MCF 10A (cell line): Measurements from ENCODE around the gene ADIPOR1. TPM values are rescaled to one million over a fixed set of nuclear protein-coding genes. Genes with fewer than 3 reads are reported as not detected.
A peak's percentile ranks its signal among the peaks of the same experiment; 100 is the strongest.

ENCODE experiments used
- BruUV-seq: library from RNA; stranded (reverse); fragments of 400-500 nt; replicated peaks from 2 replicates; lab custom pipeline; 2021; lab: Mats Ljungman, UMichigan
- CTCF ChIA-PET: fragments of 300-600 bp; sonication (Branson Sonifier 250); formaldehyde crosslinking; extraction: SDS; loops from one replicate; lab custom pipeline; 2021; ENCODE audit warnings: antibody characterized with exemption, inconsistent platforms; lab: Yijun Ruan, JAX
- POLR2A ChIA-PET: fragments of 300-600, 350-650 bp; sonication (Branson Sonifier 250); formaldehyde crosslinking; extraction: SDS; loops from one replicate; lab custom pipeline; 2020; ENCODE audit warnings: antibody characterized with exemption, inconsistent platforms; lab: Yijun Ruan, JAX
- DNase-seq: peaks from one replicate; pipeline ENCODE4 v3.0.0-alpha.2; 2018; ENCODE audit not compliant: unreplicated experiment
- H3K27ac Mint-ChIP-seq: one replicate; pipeline ENCODE4 v1.8.0; 2022; ENCODE audit warnings: mild to moderate bottlenecking, low read depth, mixed read lengths; ENCODE audit not compliant: unreplicated experiment
- H3K27me3 Mint-ChIP-seq: one replicate; pipeline ENCODE4 v1.8.0; 2022; ENCODE audit warnings: mixed read lengths; ENCODE audit not compliant: insufficient read depth, unreplicated experiment
- H3K36me3 Mint-ChIP-seq: one replicate; pipeline ENCODE4 v1.8.0; 2022; ENCODE audit warnings: mild to moderate bottlenecking, moderate library complexity, mixed read lengths; ENCODE audit not compliant: insufficient read depth, unreplicated experiment
- H3K4me1 Mint-ChIP-seq: one replicate; pipeline ENCODE4 v1.8.0; 2022; ENCODE audit warnings: mixed read lengths; ENCODE audit not compliant: insufficient read depth, unreplicated experiment
- H3K4me3 Mint-ChIP-seq: one replicate; pipeline ENCODE4 v1.8.0; 2022; ENCODE audit warnings: mild to moderate bottlenecking, moderate library complexity, mixed read lengths; ENCODE audit not compliant: unreplicated experiment
- H3K9me3 Mint-ChIP-seq: one replicate; pipeline ENCODE4 v1.8.0; 2022; ENCODE audit warnings: mixed read lengths; ENCODE audit not compliant: unreplicated experiment
- intact Hi-C: fragments of 100-400 bp; cut with micrococcal nuclease; formaldehyde crosslinking; loops from 2 replicates; pipeline ENCODE4 v1.14.1; 2022
- total RNA-seq: library from RNA; stranded (reverse); gene quantifications from 2 replicates; pipeline ENCODE4 v1.2.3, GENCODE V29; 2022
- TF ChIP-seq, protein P1 (sequence below): fragments of 200-600 bp; IDR thresholded peaks from one replicate; pipeline ENCODE4 v1.8.0; 2022; ENCODE audit warnings: antibody characterized with exemption, mild to moderate bottlenecking; ENCODE audit not compliant: unreplicated experiment

The ADIPOR1 gene
- total RNA-seq, 1 experiment from 2014 or later, result 157 TPM

DNA sequence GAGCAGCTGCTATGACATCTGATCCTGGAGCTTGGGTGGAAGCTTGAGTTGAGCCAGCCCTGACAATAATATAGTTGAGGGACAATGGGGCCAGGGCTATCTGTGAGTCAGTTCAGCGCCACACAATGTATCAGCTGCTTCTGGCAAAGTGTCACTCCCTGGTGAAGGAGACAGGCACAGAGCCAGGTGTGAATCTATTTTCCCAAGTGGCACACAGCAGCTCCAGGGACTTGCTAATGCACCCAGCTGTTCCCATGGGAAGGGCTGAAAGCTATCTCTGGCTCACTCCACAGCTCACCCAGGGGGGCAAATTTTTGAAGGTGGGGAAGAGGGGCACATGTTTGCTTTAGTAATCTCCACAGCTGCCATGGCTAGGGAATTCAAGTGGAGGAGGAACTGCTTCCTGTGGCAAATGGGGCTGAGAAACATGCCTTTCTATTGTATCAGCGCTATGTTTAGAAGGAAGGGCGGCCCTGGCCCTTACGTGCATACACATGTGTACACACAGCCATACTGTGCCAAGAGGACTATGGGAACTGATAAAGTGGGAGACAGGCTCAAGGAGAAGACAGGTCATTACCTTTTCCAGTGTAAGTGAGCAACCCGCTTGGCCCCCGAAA is 6.8 kb upstream of the ADIPOR1 start:
- intact Hi-C loops, result loop anchor here (5.0 kb wide), 1 partner anchor 78 kb away; the partner anchor contains the start of gene RABIF
- Mint-ChIP-seq H3K36me3 (peaks cover 31% of the 10 kb centered on the region), H3K4me1 (peaks cover 35% of the 10 kb centered on the region), H3K27ac (peak overlapping the region; percentile 77), H3K27me3 (no peaks in the 10 kb centered on the region), H3K4me3 (peak overlapping the region; percentile 79), H3K9me3 (no peaks in the 10 kb centered on the region)
- POLR2A ChIA-PET, result interaction anchor here (0.5 to 5.7 kb wide), 8 partner anchors 12 to 1503 kb away, joined by 3 to 88 read pairs (median 4); partner anchors contain the start of genes PCAT6 and TMEM183A
- CTCF ChIA-PET, result interaction anchor here (0.5 to 1.2 kb wide), 4 partner anchors 27 to 302 kb away, joined by 3 to 4 read pairs (median 4); no protein-coding TSS in a partner anchor
- TF ChIP-seq, protein P1, sequence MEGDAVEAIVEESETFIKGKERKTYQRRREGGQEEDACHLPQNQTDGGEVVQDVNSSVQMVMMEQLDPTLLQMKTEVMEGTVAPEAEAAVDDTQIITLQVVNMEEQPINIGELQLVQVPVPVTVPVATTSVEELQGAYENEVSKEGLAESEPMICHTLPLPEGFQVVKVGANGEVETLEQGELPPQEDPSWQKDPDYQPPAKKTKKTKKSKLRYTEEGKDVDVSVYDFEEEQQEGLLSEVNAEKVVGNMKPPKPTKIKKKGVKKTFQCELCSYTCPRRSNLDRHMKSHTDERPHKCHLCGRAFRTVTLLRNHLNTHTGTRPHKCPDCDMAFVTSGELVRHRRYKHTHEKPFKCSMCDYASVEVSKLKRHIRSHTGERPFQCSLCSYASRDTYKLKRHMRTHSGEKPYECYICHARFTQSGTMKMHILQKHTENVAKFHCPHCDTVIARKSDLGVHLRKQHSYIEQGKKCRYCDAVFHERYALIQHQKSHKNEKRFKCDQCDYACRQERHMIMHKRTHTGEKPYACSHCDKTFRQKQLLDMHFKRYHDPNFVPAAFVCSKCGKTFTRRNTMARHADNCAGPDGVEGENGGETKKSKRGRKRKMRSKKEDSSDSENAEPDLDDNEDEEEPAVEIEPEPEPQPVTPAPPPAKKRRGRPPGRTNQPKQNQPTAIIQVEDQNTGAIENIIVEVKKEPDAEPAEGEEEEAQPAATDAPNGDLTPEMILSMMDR, result no peak
- no TSS peak for BruUV-seq
- DNase-seq, result peak; percentile 53

DNA sequence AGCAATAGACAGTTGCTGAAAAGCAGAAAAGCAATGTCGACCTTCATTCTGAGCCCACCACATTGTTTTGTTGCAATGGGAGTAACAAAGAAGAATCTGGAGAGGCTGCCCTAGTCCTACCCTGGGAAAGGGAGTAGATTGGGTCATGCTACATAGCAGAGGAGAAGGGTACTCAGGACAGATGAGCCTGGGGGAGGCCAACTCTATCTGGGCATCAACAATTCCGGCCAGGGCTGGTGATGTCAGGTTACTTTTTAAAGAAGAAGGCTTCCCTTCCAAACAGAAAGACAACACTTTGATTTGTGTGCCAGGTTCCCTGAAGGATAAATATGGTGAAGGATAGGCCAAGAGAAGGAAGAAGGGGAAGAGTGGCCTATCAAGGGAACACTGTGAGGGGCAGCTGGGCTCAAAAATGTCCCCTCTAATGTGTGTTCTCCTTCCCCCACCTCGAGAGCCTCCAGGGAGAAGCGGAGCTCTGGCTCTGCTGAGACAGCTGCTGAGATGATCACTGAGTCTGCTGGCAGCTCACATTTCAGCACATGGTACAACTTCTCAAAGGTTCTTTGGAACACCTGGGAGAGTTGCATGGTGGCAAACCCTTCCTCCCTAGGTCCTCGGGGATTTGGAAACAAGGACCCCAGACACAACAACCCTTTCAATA is 3.2 kb upstream of the ADIPOR1 start:
- Mint-ChIP-seq H3K27ac (no peak overlapping the region), H3K4me3 (no peak overlapping the region), H3K9me3 (no peaks in the 10 kb centered on the region), H3K27me3 (no peaks in the 10 kb centered on the region), H3K4me1 (peaks cover 51% of the 10 kb centered on the region), H3K36me3 (peaks cover 31% of the 10 kb centered on the region)
- DNase-seq, result no peak
- TF ChIP-seq, protein P1, result no peak
- POLR2A ChIA-PET, result interaction anchor here (1.2 to 1.8 kb wide), 4 partner anchors 9 to 156 kb away, joined by 3 to 9 read pairs (median 6); partner anchors contain the start of gene TMEM183A
- CTCF ChIA-PET, result no interaction called here
- BruUV-seq, result no TSS peak
- intact Hi-C loops, result no loop called here

DNA sequence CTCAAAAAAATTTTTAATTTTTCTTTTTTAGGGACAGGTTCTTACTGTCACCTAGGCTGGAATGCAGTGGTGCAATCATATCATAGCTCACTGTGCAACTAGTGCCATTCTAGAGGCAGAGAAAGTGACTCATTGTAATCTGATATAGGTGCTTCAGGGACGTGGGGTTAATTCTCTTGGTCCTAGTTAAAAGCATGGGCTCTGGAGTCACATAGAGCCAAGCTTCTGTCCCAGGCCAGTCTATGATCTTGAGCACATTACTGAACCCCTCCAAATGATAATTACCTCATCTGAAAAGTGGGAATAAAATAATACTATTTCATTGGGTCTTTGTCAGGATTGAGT is 1.1 kb upstream of the ADIPOR1 start:
- H3K4me1 Mint-ChIP-seq, result peaks cover 47% of the 10 kb centered on the region
- H3K27me3 Mint-ChIP-seq, result no peaks in the 10 kb centered on the region
- BruUV-seq, result no TSS peak
- DNase-seq, result peak; percentile 86
- H3K27ac Mint-ChIP-seq, result peak overlapping the region; percentile 65
- CTCF ChIA-PET, result interaction anchor here (0.9 to 1.3 kb wide), 4 partner anchors 24 to 35 kb away, joined by 3 to 6 read pairs (median 4); no protein-coding TSS in a partner anchor
- TF ChIP-seq, protein P1, result no peak
- no peaks in the 10 kb centered on the region for H3K9me3 Mint-ChIP-seq
- H3K36me3 Mint-ChIP-seq, result peaks cover 22% of the 10 kb centered on the region
- peak overlapping the region; percentile 75 for H3K4me3 Mint-ChIP-seq
- intact Hi-C loops, result loop anchor here (2.0 kb wide), 1 partner anchor 32 kb away; the partner anchor contains the start of gene KLHL12
- POLR2A ChIA-PET, result interaction anchor here (0.6 to 2.8 kb wide), 24 partner anchors 9 to 866 kb away, joined by 3 to 26 read pairs (median 4); partner anchors contain the start of genes CYB5R1, KDM5B, KLHL12 and PCAT6
